K562 (cell line): ENCODE data around the gene C22orf39. TPM values are rescaled to one million over a fixed set of nuclear protein-coding genes. Genes with fewer than 3 reads are reported as not detected.
A peak's percentile ranks its signal among the peaks of the same experiment; 100 is the strongest.

Experiments used
- BCL6 ChIP-seq: fragments of 250-450 bp; sonication (Bioruptor Pico); IDR thresholded peaks from 2 replicates; pipeline ENCODE4 v1.4.0; 2020
- CBX3 ChIP-seq, 2 experiments: IDR thresholded peaks; 1 replicate in 1 of 2; 2 replicates in 1 of 2; pipeline ENCODE4 v1.6.1; 2012; ENCODE audit warnings: inconsistent platforms in 2 of 2, low read length in 2 of 2, borderline replicate concordance in 1 of 2, control low read depth in 1 of 2
- ELF1 ChIP-seq: fragments of 200-800 bp; sonication (Bioruptor generic); IDR thresholded peaks from 2 replicates; pipeline ENCODE4 v1.6.1; 2016; ENCODE audit warnings: missing genetic modification characterization, missing compliant biosample characterization
- FOS ChIP-seq: IDR thresholded peaks from 3 replicates; pipeline ENCODE4 v1.6.1; 2011; ENCODE audit not compliant: insufficient read length; ENCODE audit errors: extremely low read depth
- HEY1 ChIP-seq: fragments of 250-450 bp; sonication (Bioruptor Pico); IDR thresholded peaks from 2 replicates; pipeline ENCODE4 v1.5.0; 2020; ENCODE audit warnings: mild to moderate bottlenecking, moderate library complexity, borderline replicate concordance
- MEF2D ChIP-seq: conservative IDR thresholded peaks from 2 replicates; pipeline ENCODE4 v1.6.1; 2016; ENCODE audit warnings: low read depth, missing genetic modification characterization, missing compliant biosample characterization
- MEIS2 ChIP-seq: fragments of 450-650 bp; IDR thresholded peaks from 2 replicates; pipeline ENCODE4 v1.6.1; 2014; ENCODE audit warnings: mild to moderate bottlenecking; ENCODE audit not compliant: partially characterized antibody
- MYNN ChIP-seq, 2 experiments: sonication (generic); formaldehyde crosslinking in 1 of 2; IDR thresholded peaks; 2 replicates each; pipeline versions ENCODE4 v1.5.0 to v1.6.1; 2016 to 2020; ENCODE audit warnings: antibody characterized with exemption in 1 of 2, missing genetic modification reagents in 1 of 2
- NBN ChIP-seq: fragments of 450-650 bp; IDR thresholded peaks from 2 replicates; pipeline ENCODE4 v1.6.1; 2016; ENCODE audit warnings: low read depth, mild to moderate bottlenecking
- NELFE ChIP-seq: IDR thresholded peaks from 2 replicates; pipeline ENCODE4 v1.6.1; 2011; ENCODE audit warnings: mild to moderate bottlenecking; ENCODE audit not compliant: insufficient read depth, insufficient read length
- NR2C2 ChIP-seq, 2 experiments: fragments of 200-800 bp in 1 of 2; sonication (Bioruptor generic) in 1 of 2; sonication (generic) in 1 of 2; formaldehyde crosslinking in 1 of 2; IDR thresholded peaks; 2 replicates each; pipeline versions ENCODE4 v1.6.1 to v1.8.0; 2016 to 2022; ENCODE audit warnings: mild to moderate bottlenecking in 1 of 2, missing compliant biosample characterization in 1 of 2, missing genetic modification characterization in 1 of 2, missing genetic modification reagents in 1 of 2
- RBM39 ChIP-seq: fragments of 200-400 bp; formaldehyde crosslinking; optimal IDR thresholded peaks from 2 replicates; pipeline ENCODE3; 2018; ENCODE audit warnings: low read depth, low read length
- RNF2 ChIP-seq: sonication (generic); IDR thresholded peaks from 2 replicates; pipeline ENCODE4 v1.6.1; 2016
- SMARCE1 ChIP-seq: fragments of 450-650 bp; IDR thresholded peaks from 2 replicates; pipeline ENCODE4 v1.7.1; 2016; ENCODE audit warnings: mild to moderate bottlenecking
- SREBF2 ChIP-seq: sonication (generic); formaldehyde crosslinking; IDR thresholded peaks from 2 replicates; pipeline ENCODE4 v1.4.0; 2020; ENCODE audit warnings: mild to moderate bottlenecking, missing genetic modification reagents
- TBL1XR1 ChIP-seq, 2 experiments: IDR thresholded peaks; 2 replicates each; pipeline ENCODE4 v1.6.1; 2012; ENCODE audit warnings: improper control_type of control experiment in 2 of 2, low read length in 2 of 2, mild to moderate bottlenecking in 1 of 2
- THRB ChIP-seq: fragments of 450-650 bp; formaldehyde crosslinking; conservative IDR thresholded peaks from 2 replicates; pipeline ENCODE4 v1.4.0; 2022; ENCODE audit warnings: mild to moderate bottlenecking, missing genetic modification characterization
- USF2 ChIP-seq: sonication (generic); formaldehyde crosslinking; IDR thresholded peaks from 2 replicates; pipeline ENCODE4 v1.5.0; 2020; ENCODE audit warnings: missing genetic modification reagents
- ZBTB1 ChIP-seq: sonication (generic); formaldehyde crosslinking; IDR thresholded peaks from 2 replicates; pipeline ENCODE4 v1.8.1; 2023; ENCODE audit warnings: missing genetic modification reagents, low read depth, mild to moderate bottlenecking, borderline replicate concordance
- ZFPM2 ChIP-seq: fragments of 250-450 bp; sonication (Bioruptor Pico); IDR thresholded peaks from 2 replicates; pipeline ENCODE4 v1.5.1; 2022; ENCODE audit warnings: mild to moderate bottlenecking
- polyA plus RNA-seq, 8 experiments: library from polyadenylated mRNA; depleted of rRNA in 4 of 8; stranded (reverse) in 5 of 8; unstranded in 3 of 8; fragments of >200 nt; fragmentation: Nextera tagmentation in 2 of 8; fragmentation: Illumina TruSeq in 1 of 8; extraction: Ambion mirVana in 2 of 8; extraction: Trizol in 1 of 8; gene quantifications; 2 replicates each; pipeline versions ENCODE4 v1.2.1 to v1.2.3, GENCODE V29; 2011 to 2014; ENCODE audit warnings: inconsistent platforms in 1 of 8, missing spikeins in 1 of 8
- total RNA-seq, 7 experiments: library from RNA; depleted of rRNA in 6 of 7; stranded (reverse); fragments of >200 nt in 6 of 7; fragmentation: Illumina TruSeq in 2 of 7; extraction: Trizol in 2 of 7; gene quantifications; 2 replicates each; pipeline versions ENCODE4 v1.2.1 to v1.2.3, GENCODE V29; 2011 to 2021; ENCODE audit warnings: low replicate concordance in 1 of 7
- TF ChIP-seq, protein P1 (sequence below), 3 experiments: fragments of 200-800 bp in 1 of 3; sonication (Bioruptor generic) in 1 of 3; sonication (generic) in 1 of 3; formaldehyde crosslinking in 1 of 3; IDR thresholded peaks; 2 replicates each; pipeline versions ENCODE4 v1.6.1 to v1.8.0; 2016 to 2022; ENCODE audit warnings: mild to moderate bottlenecking in 2 of 3, missing compliant biosample characterization in 2 of 3, missing genetic modification characterization in 2 of 3, missing genetic modification reagents in 1 of 3

C22orf39 gene
- total and polyA plus RNA-seq, 9 of the 15 experiments (the other 6 are each of a cell fraction or from before 2014, with no cell fraction given): 20.4 to 139 (median 66.8) TPM

GRCh38 chr22:19419086-19419463, 28.4 kb downstream of the C22orf39 start (continued):
- 0 out of 2 replicates have a peak, but pooled peaks have one; percentile 43 for TF ChIP-seq MEF2D
- TF ChIP-seq BCL6 (CRISPR knock-in tag): no peak
- TF ChIP-seq USF2: no peak
- peak; percentile 89; the same call in 1 of the 2 replicates for TF ChIP-seq THRB
- peak in 1 of 2 experiments; percentile 90; a peak in 2 of 3 replicates for TF ChIP-seq CBX3 (IDR thresholded peaks at IDR 0.05; ENCODE audit: borderline replicate concordance in 1 of 2, low read length in 2 of 2)
- peak; percentile 94 to 100 for TF ChIP-seq TBL1XR1 (IDR thresholded peaks at IDR 0.05; ENCODE audit: low read length in 2 of 2)
- peak; percentile 100 for TF ChIP-seq NBN
- TF ChIP-seq ELF1 (tag): no peak
- TF ChIP-seq SREBF2: no peak
- peak; percentile 83; the same call in 1 of the 2 replicates for TF ChIP-seq RNF2
- TF ChIP-seq, protein P1, sequence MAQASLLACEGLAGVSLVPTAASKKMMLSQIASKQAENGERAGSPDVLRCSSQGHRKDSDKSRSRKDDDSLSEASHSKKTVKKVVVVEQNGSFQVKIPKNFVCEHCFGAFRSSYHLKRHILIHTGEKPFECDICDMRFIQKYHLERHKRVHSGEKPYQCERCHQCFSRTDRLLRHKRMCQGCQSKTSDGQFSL (CRISPR knock-in tag; IDR thresholded peaks at IDR 0.05): no peak
- TF ChIP-seq, protein P1 (tag; IDR thresholded peaks at IDR 0.05): peak in 1 of 2 experiments; percentile 53; a peak in 1 of 4 replicates
- peak; percentile 75 for TF ChIP-seq NR2C2 (CRISPR knock-in tag; IDR thresholded peaks at IDR 0.05)
- TF ChIP-seq NR2C2 (tag; IDR thresholded peaks at IDR 0.05): peak; percentile 62
- TF ChIP-seq ZFPM2 (CRISPR knock-in tag): no peak
- no peak for TF ChIP-seq NELFE
- TF ChIP-seq SMARCE1: 0 out of 2 replicates have a peak, but pooled peaks have one; percentile 98
- TF ChIP-seq ZBTB1: no peak
- TF ChIP-seq HEY1 (CRISPR knock-in tag): 0 out of 2 replicates have a peak, but pooled peaks have one; percentile 2
- TF ChIP-seq RBM39: peak; percentile 69
- peak; percentile 80; the same call in 1 of the 2 replicates for TF ChIP-seq MYNN (IDR thresholded peaks at IDR 0.05)
- TF ChIP-seq MYNN (CRISPR knock-in tag; IDR thresholded peaks at IDR 0.05): no peak
- TF ChIP-seq MEIS2: peak; percentile 29
- no peak for TF ChIP-seq FOS
